Tibial artery (tissue), 4 donors: ENCODE results near the gene NME3.

ENCODE experiments used
- DNase-seq, 2 donors: peaks; one replicate each; pipeline ENCODE4 v3.0.0-alpha.2; 2019
- H3K27ac ChIP-seq, 2 donors: fragments of 200-600 bp; sonication (generic) in 1 of 2; 1 replicate in 1 of 2; 2 replicates in 1 of 2; pipeline ENCODE4 v1.5.1; 2018 to 2019; ENCODE audit warnings: mild to moderate bottlenecking in 1 of 2
- H3K27me3 ChIP-seq, 2 donors: fragments of 200-600 bp; sonication (generic) in 1 of 2; one replicate each; pipeline versions ENCODE4 v1.5.1 to v1.6.0; 2016 to 2019
- H3K36me3 ChIP-seq, 3 donors: fragments of 200-600 bp; sonication (generic) in 2 of 3; one replicate each; pipeline ENCODE4 v1.5.1; 2016 to 2019; ENCODE audit warnings: mild to moderate bottlenecking in 2 of 3
- H3K4me1 ChIP-seq, 4 donors: fragments of 200-600 bp; sonication (generic) in 2 of 4; 1 replicate in 3 of 4; 2 replicates in 1 of 4; pipeline ENCODE4 v1.5.1; 2016 to 2019
- H3K4me3 ChIP-seq, 2 donors: fragments of 200-600 bp; sonication (generic) in 1 of 2; 1 replicate in 1 of 2; 2 replicates in 1 of 2; pipeline ENCODE4 v1.5.1; 2018 to 2019; ENCODE audit warnings: mild to moderate bottlenecking in 2 of 2
- H3K9me3 ChIP-seq, 3 donors: fragments of 200-600 bp; sonication (generic) in 1 of 3; one replicate each; pipeline ENCODE4 v1.5.1; 2016 to 2019
- CTCF ChIP-seq, 2 experiments: fragments of 200-600 bp in 1 of 2; fragments of 450-650 bp in 1 of 2; IDR thresholded peaks; one replicate each; pipeline ENCODE4 v1.5.1; 2017 to 2019; ENCODE audit warnings: antibody characterized with exemption in 2 of 2, mild to moderate bottlenecking in 1 of 2, moderate library complexity in 1 of 2
- intact Hi-C: fragments of 100-400 bp; cut with DNase I; formaldehyde crosslinking; loops from one replicate; pipeline ENCODE4 v1.15.0; 2023; ENCODE audit warnings: low total_unique reads

NME3 gene

GRCh38 chr16:1764971-1765370, 6.4 kb downstream of the NME3 start:
- intact Hi-C loops, result no loop called here
- Histone ChIP-seq H3K36me3 (peaks cover 71 to 98% (median 90%) of the 10 kb centered on the region in 3 donors), H3K27ac (no peak overlapping the region), H3K27me3 (no peaks in the 10 kb centered on the region), H3K9me3 (no peaks in the 10 kb centered on the region), H3K4me3 (no peak overlapping the region), H3K4me1 (peaks cover 0 to 19% (median 7%) of the 10 kb centered on the region in 4 donors)
- TF ChIP-seq CTCF (IDR thresholded peaks at IDR 0.05), result no peak
- no peak for DNase-seq

- H3K4me3 ChIP-seq, result no peak overlapping the region
- peaks cover 71 to 100% (median 95%) of the 10 kb centered on the region in 3 donors for H3K36me3 ChIP-seq
- no peak overlapping the region for H3K27ac ChIP-seq
- TF ChIP-seq CTCF (IDR thresholded peaks at IDR 0.05), result no peak
- H3K9me3 ChIP-seq, result no peaks in the 10 kb centered on the region
- H3K27me3 ChIP-seq, result no peaks in the 10 kb centered on the region
- no peak for DNase-seq
- peaks cover 0 to 7% (median 0%) of the 10 kb centered on the region in 4 donors for H3K4me1 ChIP-seq
- intact Hi-C loops, result no loop called here
Measured at GRCh38 chr16:1763521-1764511, 7.5 kb downstream of the NME3 start.

GRCh38 chr16:1762879-1763520, 8.3 kb downstream of the NME3 start:
- DNase-seq, result no peak
- no peak for TF ChIP-seq CTCF (IDR thresholded peaks at IDR 0.05)
- intact Hi-C loops, result no loop called here
- peaks cover 68 to 100% (median 95%) of the 10 kb centered on the region in 3 donors for H3K36me3 ChIP-seq
- no peaks in the 10 kb centered on the region for H3K9me3 ChIP-seq
- H3K27ac ChIP-seq, result no peak overlapping the region
- peaks cover 0 to 5% (median 0%) of the 10 kb centered on the region in 4 donors for H3K4me1 ChIP-seq
- no peak overlapping the region for H3K4me3 ChIP-seq
- H3K27me3 ChIP-seq, result no peaks in the 10 kb centered on the region

- intact Hi-C loops, result no loop called here
- H3K36me3 ChIP-seq, result peaks cover 67 to 100% (median 95%) of the 10 kb centered on the region in 3 donors
- no peak for TF ChIP-seq CTCF (IDR thresholded peaks at IDR 0.05)
- H3K9me3 ChIP-seq, result no peaks in the 10 kb centered on the region
- H3K27me3 ChIP-seq, result no peaks in the 10 kb centered on the region
- H3K4me3 ChIP-seq, result no peak overlapping the region
- peaks cover 0 to 4% (median 0%) of the 10 kb centered on the region in 4 donors for H3K4me1 ChIP-seq
- H3K27ac ChIP-seq, result no peak overlapping the region
- no peak for DNase-seq
Measured at GRCh38 chr16:1762196-1762878, 9.0 kb downstream of the NME3 start.

- no peak for TF ChIP-seq CTCF (IDR thresholded peaks at IDR 0.05)
- DNase-seq, result no peak
- intact Hi-C loops, result no loop called here
- Histone ChIP-seq H3K36me3 (peaks cover 62 to 96% (median 93%) of the 10 kb centered on the region in 3 donors), H3K27ac (no peak overlapping the region), H3K4me1 (no peaks in the 10 kb centered on the region), H3K9me3 (no peaks in the 10 kb centered on the region), H3K4me3 (no peak overlapping the region), H3K27me3 (no peaks in the 10 kb centered on the region)
Measured at GRCh38 chr16:1761751-1762150, 9.6 kb downstream of the NME3 start.
